Measurements from ENCODE around the gene PTPRU.

- TF ChIP-seq EP300 (IDR thresholded peaks at IDR 0.05; ENCODE audit: borderline replicate concordance in 1 of 2, low read depth in 1 of 2, low read length in 1 of 2) (no peak), ELF1 (IDR thresholded peaks at IDR 0.05) (no peak), CTCF (IDR thresholded peaks at IDR 0.05) (no peak), POLR2AphosphoS5 (IDR thresholded peaks at IDR 0.05; ENCODE audit: low read depth, low read length) (no peak), MEF2A (IDR thresholded peaks at IDR 0.05; ENCODE audit: borderline replicate concordance, low read depth) (no peak), RFX5 (IDR thresholded peaks at IDR 0.05; ENCODE audit: low read length) (no peak), NRF1 (IDR thresholded peaks at IDR 0.05; ENCODE audit: low read depth, low read length) (no peak), YY1 (IDR thresholded peaks at IDR 0.05; ENCODE audit: low read depth) (no peak), RAD21 (IDR thresholded peaks at IDR 0.05; ENCODE audit: low read length) (no peak), SMC3 (IDR thresholded peaks at IDR 0.05; ENCODE audit: low read depth, low read length) (no peak), USF2 (IDR thresholded peaks at IDR 0.05; ENCODE audit: borderline replicate concordance, low read depth, low read length) (no peak)
Measured at GRCh38 chr1:29285771-29286170, 49.4 kb downstream of the PTPRU start.

Measured in SK-N-SH (cell line).